COR-L47 (cell line): ENCODE results near the gene ACYP2.
"Not testable (repeated sequence)": the region's sequence is repeated elsewhere in the genome, so short reads cannot be mapped to it uniquely, and the experiment has no call there.

Source experiments
- DNase-seq: peaks from one replicate; lab custom pipeline; 2025; lab: John Stamatoyannopoulos, UW

Gene ACYP2

DNA sequence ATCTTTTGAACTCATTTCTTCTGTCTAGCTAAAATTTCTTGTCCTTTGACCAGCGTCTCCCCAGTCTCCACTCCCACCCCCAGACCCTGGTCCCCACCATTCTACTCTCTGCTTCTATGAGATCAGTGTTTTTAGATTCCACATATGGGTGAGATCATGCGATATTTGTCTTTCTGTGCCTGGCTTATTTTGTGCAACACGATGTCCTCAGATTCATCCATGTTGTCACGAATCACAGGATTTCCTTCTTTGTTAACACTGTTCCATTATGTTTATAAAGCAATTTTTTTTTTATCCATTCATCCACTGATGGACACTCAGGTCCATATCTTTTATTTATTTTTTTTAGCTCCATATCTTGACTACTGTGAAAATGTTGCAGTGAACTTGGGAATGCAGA, 16.0 kb upstream of the ACYP2 start:
- DNase-seq = no peak

DNA sequence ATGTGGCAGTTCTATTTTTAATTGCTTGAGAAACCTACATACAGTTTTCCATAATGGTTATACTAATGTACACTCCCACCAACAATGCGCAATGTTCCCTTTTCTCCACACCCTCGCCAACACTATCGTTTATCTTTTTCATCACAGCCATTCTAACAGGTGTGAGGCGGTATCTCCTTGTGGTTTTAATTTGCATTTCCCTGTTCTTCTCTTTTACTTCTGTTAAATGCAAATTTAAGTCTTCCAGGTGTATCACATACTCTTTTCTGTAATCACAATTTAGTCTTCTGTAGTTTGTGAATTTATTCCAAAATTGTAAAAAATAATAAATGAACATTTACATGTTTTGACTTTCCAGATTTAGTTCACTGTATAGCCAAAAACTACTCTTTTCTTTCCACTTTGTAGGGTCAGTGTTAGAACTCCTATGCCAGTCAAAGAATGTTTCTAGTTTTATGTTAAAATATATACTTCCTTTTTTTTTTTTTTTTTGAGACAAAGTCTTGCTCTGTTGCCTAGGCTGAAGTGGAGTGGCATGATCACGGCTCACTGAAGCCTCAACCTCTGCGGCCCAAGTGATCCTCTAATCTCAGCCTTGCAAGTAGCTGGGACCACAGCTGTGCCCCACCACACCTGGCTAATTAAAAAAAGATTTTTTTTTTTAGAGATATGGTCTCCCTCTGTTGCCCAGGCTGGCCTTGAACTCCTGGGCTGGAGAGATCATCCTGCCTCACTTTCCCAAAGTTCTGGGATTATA, 15.4 kb upstream of the ACYP2 start:
- DNase-seq = no peak

GRCh38 chr2:54100772-54101171, 14.6 kb upstream of the ACYP2 start:
- no peak for DNase-seq

DNA sequence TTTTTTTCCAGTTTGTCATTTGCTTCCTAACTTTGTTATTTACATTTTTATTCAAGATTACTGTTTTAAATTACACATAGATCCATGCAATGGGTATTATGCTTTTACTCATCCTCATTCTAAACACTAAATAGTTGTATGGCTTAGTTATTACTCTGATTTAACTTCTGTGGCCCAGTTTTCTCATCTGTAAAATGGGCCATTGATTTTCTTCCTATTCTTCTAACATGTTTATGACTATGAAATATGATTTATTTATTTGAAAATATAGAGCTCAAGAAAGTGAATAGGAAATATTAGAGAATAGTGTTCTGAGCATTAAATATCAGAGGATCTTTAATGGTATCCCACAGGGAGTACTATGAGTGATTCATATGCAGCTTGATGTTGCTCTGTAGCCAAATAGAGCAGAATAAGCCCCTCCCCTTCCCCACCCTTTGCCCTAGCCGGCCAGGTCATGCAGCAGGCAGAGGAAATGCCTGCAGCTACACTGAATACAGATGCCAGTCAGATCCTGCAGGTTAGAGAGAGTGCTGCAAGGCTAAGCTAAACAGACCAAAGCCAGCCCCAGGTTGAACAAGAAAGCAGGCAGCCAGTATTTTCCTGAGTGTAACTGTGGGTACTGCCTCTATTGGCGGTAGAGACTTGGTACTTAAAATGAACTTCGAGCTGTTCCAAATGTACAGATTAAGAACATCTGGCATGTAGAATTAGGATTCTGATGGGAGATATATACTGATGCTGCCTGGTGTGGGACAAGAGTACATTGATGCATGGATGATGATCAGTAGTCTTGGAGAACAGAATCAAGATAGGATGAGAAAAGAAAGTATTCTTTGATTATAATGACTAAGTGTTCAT, 11.7 kb upstream of the ACYP2 start:
- DNase-seq = no peak

DNA sequence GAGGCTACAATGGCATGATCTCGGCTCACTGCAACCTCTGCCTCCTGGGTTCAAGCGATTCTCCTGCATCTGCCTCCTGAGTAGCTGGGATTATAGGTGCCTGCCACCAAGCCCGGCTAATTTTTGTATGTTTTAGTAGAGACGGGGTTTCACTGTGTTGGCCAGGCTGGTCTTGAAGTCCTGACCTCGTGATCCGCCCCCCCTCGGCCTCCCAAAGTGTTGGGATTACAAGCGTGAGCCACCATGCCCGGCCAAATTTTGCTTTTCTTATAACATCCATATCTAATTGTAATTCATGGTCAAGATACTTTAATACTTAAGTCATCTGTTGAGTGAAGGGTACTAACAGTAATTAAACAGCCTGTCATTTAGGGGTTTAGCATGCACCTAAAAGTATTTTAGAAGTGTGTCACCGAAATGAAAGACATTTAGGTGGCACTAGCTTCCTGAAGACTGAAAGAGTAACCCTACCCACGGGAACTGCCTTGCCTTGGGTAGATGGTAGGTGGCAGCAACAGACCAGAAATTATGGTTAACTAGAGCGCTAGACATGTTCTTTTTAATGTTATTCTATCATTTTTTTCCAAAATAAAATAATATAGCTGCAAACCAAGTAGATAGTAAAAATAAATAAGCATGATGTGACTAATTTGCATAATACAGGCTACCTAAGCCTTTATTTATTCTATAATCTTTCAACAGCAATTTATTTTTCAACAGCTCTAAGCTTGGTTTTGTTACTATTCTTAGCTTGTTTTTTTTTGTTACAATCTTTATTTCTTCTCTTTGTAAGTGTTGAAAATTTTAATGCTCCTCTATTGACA, 8.6 kb upstream of the ACYP2 start:
- no peak for DNase-seq

DNA sequence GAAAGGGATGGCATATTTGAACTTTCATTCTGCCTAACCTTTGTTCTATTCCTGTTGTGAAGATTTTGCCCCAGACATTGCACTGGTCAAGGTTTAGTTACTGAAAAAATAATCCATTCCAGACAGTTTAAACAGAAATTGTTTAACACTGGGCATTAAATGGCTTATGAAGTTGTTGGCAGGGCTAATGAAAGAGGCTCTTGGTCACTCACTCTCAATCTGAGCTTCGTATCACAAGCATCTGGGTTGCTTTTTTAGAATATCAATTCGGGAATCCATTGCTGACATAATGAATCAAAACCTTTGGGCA, 8.0 kb upstream of the ACYP2 start:
- DNase-seq = no peak

- no peak for DNase-seq
These were observed 7.4 kb upstream of the ACYP2 start for GRCh38 chr2:54107903-54108615.

GRCh38 chr2:54109848-54110247, 5.6 kb upstream of the ACYP2 start:
- DNase-seq = no peak

DNA sequence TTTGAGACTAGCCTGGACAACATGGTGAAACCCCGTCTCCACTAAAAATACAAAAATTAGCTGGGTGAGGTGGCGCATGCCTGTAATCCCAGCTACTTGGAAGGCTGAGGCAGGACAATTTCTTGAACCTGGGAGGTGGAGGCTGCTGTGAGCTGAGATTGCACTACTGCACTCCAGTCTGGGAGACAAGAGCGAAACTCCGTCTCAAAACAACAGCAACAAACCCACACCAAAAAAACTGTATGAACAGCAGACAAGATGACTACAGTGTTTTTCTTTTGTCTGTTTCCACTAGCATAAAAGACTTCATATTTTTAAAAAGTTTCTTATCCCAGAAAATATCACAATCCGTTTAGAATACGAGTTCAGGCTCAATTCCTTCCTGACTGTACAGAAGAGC, 936 bp upstream of the ACYP2 start:
- not testable (repeated sequence) for DNase-seq

GRCh38 chr2:54114936-54115283, 505 bp upstream of the ACYP2 start:
- no peak for DNase-seq

DNA sequence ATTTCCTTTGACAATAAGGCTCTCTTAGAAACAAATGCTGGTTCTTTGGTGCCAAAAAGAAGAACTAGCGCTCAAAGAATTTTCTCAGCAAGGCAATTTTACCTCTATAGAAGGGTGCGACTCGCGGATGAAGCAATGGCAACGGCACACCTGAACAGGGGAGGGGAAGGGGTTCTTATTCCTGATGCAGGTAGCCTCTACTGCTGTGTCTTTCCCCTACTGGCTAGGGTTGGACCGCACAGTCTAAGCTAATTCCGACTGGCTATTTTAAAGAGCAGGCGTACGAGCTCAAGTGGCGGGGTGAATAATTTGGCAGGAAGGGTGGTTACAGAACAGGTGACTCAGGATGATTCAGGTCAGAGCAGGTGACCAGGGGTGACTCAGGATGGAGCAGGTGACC, 1.2 kb downstream of the ACYP2 start:
- not testable (repeated sequence) for DNase-seq

DNA sequence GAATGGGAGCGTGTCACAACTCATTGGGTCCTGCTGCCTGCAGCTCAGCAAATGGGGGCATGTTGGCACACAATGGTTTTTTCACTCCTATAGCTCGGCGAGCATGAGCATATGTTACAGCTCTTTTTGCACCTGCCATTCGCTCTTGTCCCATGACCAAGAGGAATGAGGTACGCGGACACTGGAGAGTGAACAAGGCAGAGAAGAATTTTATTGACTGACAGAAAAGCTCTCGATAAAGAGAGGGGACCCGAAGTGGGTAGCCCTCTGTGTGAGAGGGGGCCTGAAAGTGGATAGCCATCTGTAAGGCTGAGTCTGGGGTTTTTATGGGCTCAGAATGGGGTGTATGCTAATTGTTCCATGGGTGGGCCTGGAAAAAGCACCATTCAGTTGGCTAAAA, 5.5 kb downstream of the ACYP2 start:
- no peak for DNase-seq

DNA sequence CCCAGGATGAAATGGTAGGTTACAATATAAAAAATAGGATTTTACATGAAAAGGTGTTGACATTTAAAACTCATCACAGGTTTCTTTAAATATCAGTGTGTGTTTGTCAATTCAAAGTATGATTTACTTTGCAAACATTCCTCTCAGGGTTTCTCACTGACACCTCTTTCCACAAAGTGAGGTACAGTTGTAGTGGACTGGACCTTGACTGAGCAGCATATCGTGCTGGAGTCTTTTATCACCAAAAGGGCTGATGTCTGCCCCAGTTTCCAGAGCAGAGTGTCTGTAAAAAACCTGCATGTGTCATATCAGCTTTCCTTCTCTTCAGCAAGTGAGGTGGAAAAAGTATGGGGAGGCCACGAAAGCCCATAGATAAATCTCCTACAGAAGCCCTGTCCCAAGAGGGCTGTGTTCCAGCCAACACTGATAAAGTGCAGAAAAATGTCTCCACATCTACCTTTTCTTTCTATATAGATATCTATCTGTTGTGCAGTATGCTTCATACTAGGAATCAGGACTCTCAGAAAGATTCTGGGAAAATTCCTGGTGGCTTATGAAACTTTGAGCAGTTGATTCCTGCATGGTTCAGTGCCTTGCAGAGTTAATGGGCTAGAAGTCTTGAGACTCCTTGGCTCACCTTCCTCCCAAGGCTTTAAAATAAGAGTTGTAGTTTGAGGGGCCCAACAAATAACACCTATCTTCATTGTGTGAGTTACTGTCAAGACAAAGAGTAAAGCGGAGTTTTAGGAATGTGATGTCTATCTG, 6.9 kb downstream of the ACYP2 start:
- DNase-seq = no peak

DNA sequence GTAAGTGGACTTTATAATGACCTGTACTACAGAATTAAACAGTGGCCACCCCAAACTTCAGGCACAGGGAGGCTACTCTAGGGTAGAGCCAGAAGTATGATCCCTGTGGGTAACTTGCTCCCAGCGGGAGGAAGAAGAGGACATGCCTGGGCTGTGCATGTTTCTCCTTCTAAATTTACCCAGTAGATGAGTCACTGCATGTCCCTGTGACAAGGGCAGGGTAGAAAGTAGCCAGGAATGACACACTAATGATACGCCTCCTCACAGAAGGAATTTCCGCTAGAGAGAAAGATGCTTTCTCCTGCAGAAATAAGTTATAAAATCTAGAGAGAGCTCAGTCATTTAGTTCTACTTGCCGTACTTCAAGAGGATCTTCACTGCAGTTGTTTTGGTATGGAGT, 7.5 kb downstream of the ACYP2 start:
- DNase-seq = no peak

DNA sequence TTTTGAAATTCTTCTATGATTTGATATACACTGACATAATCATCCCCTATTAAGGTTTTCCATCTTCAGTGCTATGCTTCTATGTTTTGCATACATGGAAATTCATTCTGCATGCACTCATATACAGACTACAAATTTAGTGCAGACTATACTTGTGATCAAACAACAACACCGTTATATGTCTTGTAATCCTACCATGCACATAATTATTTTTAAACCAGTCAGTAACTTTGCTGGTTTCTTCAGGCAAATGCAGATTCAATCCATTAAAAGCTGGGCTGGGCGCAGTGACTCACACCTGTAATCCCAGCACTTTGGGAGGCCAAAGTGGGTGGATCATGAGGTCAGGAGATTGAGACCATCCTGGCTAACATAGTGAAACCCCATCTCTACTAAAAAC, 11.8 kb downstream of the ACYP2 start:
- not testable (repeated sequence) for DNase-seq

GRCh38 chr2:54133056-54133455, 17.6 kb downstream of the ACYP2 start:
- DNase-seq = no peak

- no peak for DNase-seq
These were observed 23.8 kb downstream of the ACYP2 start for GRCh38 chr2:54139210-54139609.

DNA sequence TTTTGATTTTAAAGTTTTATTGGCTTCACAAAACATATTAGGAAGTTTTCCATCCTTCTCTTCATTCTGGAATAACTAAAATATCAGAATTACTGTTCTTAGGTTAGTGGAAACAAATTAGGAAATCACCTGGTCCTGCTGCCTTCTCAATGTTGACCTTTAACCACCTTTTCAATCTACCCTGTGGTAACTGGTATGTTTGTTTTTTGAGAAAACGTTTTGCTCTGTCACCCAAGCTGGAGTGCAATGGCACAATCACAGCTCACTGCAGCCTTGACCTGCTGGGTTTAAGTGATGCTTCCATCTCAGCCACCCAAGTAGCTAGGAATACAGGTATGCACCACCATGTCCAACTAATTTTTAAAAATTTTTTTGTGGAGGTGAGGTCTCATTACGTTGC, 28.4 kb downstream of the ACYP2 start:
- DNase-seq = no peak

GRCh38 chr2:54148391-54148790, 33.0 kb downstream of the ACYP2 start:
- DNase-seq = no peak

DNA sequence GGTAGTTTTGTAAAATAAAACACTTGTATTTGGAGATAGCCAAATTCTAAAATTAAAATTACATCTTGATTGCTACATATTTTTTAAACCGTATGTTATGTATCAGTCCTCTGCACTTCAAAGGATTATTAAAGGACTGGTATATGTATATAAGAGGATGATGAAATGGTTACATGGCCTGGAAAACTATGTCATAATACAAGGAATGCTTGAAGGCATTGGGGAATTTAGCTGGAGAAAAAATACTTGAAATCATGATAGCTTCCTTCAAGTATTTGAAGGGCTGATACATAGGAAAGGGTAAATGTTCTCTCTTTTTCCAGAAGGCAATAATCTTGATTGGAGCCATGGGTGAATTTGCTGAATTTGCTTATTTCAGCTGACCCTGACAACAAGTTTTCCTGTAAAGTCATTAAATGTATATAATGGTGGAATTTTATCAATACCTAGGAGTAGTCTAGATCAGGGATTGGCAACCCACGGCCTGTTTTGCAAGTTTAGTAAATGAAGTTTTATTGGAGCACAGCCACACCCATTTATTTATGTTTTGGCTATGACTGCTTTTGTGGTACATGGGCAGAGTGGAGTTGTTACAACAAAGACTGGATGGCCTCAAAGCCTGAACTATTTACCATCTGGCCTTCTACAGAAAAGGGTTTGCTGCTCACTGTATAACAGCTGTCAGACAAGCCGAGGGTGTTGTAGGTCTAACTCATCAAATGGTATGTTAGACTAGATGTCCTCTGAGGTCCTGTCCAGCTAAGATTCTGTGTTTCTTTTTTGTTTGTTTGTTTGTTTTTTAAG, 34.4 kb downstream of the ACYP2 start:
- no peak for DNase-seq

DNA sequence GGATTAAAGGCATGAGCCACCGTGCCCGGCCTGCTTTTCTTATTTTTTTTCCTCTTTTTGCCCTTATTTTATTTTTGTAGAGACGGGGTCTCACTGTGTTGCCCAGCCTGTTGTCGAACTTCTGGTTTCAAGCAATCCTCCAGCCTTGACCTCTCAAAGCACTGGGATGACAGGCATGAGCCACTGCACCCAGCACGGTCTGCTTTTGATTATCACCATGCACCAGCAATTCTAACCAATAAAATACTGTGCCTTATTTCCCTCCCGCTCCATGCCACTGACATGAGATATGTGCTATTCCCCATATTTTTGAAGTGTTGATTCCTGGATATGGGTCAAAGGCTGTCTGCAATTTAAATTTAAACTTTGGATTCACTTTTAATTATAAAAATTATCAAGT, 42.9 kb downstream of the ACYP2 start:
- DNase-seq = no peak
